ENCODE measurements around the gene CYB561D2. TPM values are rescaled to one million over a fixed set of nuclear protein-coding genes. Genes with fewer than 3 reads are reported as not detected.

CYB561D2 gene
- total RNA-seq, 1 experiment from 2014 or later, result 27.5 TPM

DNA sequence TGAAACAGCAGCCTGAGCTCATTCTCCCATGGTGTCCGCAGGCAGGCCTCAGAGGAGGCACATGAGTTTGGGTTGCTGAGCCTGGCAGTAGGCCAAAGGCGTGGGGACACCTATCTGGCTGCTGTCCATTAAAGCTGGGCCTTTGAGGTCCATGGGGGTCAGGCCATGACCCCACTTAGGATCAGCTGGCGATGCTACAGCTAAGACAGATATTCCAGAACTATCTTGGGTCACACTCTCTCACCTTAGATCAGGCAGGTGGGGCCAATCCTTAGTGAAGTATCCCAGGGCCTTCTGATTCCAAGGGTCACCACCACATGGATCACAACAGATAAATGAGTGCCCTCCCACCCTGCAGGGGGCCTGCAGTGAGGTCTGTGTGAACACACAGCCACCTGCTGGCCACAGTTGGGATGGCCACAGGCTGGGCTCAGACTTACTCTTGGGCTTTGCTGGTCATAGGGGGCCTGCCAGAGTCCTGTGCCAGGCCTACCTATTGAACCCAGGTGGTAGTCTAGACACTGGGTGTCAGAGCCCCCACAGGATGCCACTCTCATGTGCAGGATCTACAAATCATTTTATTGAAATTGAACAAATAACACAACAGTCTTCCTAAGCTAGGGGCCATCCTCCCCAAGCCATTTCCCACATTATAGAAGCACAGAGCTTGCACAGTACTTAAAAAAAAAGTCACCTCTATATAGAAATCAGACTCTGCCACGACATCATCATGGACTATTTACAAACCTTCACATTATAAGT lies 26.1 kb upstream of the CYB561D2 start:
- TF ChIP-seq, protein P1, sequence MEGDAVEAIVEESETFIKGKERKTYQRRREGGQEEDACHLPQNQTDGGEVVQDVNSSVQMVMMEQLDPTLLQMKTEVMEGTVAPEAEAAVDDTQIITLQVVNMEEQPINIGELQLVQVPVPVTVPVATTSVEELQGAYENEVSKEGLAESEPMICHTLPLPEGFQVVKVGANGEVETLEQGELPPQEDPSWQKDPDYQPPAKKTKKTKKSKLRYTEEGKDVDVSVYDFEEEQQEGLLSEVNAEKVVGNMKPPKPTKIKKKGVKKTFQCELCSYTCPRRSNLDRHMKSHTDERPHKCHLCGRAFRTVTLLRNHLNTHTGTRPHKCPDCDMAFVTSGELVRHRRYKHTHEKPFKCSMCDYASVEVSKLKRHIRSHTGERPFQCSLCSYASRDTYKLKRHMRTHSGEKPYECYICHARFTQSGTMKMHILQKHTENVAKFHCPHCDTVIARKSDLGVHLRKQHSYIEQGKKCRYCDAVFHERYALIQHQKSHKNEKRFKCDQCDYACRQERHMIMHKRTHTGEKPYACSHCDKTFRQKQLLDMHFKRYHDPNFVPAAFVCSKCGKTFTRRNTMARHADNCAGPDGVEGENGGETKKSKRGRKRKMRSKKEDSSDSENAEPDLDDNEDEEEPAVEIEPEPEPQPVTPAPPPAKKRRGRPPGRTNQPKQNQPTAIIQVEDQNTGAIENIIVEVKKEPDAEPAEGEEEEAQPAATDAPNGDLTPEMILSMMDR (IDR thresholded peaks at IDR 0.05), result peak; percentile 88
- TF ChIP-seq, protein P2, sequence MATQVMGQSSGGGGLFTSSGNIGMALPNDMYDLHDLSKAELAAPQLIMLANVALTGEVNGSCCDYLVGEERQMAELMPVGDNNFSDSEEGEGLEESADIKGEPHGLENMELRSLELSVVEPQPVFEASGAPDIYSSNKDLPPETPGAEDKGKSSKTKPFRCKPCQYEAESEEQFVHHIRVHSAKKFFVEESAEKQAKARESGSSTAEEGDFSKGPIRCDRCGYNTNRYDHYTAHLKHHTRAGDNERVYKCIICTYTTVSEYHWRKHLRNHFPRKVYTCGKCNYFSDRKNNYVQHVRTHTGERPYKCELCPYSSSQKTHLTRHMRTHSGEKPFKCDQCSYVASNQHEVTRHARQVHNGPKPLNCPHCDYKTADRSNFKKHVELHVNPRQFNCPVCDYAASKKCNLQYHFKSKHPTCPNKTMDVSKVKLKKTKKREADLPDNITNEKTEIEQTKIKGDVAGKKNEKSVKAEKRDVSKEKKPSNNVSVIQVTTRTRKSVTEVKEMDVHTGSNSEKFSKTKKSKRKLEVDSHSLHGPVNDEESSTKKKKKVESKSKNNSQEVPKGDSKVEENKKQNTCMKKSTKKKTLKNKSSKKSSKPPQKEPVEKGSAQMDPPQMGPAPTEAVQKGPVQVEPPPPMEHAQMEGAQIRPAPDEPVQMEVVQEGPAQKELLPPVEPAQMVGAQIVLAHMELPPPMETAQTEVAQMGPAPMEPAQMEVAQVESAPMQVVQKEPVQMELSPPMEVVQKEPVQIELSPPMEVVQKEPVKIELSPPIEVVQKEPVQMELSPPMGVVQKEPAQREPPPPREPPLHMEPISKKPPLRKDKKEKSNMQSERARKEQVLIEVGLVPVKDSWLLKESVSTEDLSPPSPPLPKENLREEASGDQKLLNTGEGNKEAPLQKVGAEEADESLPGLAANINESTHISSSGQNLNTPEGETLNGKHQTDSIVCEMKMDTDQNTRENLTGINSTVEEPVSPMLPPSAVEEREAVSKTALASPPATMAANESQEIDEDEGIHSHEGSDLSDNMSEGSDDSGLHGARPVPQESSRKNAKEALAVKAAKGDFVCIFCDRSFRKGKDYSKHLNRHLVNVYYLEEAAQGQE (IDR thresholded peaks at IDR 0.05; ENCODE audit: insufficient read depth in 1 of 2, low read depth in 2 of 2, low read length in 1 of 2), result no peak
- H3K4me3 ChIP-seq (ENCODE audit: low read depth in 2 of 2, low read length in 2 of 2), result no peak overlapping the region
- peaks cover 33% of the 10 kb centered on the region for H3K4me1 ChIP-seq (ENCODE audit: control insufficient read depth, insufficient read depth, low read length)
- no TSS peak for BruUV-seq (replicated peaks)
- DNase-seq (ENCODE audit: low read depth, low spot score) (no peak), ATAC-seq (peak; percentile 48)
- intact Hi-C loops (cut with micrococcal nuclease; ENCODE audit: unreplicated experiment), result no loop called here
- POLR2A ChIA-PET, result interaction anchor here (0.7 kb wide), 1 partner anchor 288 kb away, joined by 3 read pairs; no protein-coding TSS in a partner anchor
- CTCF ChIA-PET, result interaction anchor here (0.6 to 1.1 kb wide), 4 partner anchors 12 to 190 kb away, joined by 3 to 4 read pairs (median 3); partner anchors contain the start of genes HYAL3 and NAA80
- H3K27me3 ChIP-seq (ENCODE audit: control insufficient read depth, insufficient read depth, low read length), result no peaks in the 10 kb centered on the region
- H3K36me3 ChIP-seq (ENCODE audit: control insufficient read depth, insufficient read depth, low read length), result peaks cover 5% of the 10 kb centered on the region; the same call in 1 of the 2 replicates
- in situ Hi-C loops (cut with HindIII; ENCODE audit: low pct_unique_long_range_greater_than_20kb, low sequenced_read_pairs), result no loop called here
- H3K27ac ChIP-seq (ENCODE audit: low read length), result no peak overlapping the region
- no peaks in the 10 kb centered on the region for H3K9me3 ChIP-seq (ENCODE audit: control insufficient read depth, insufficient read depth, low read depth, low read length)

DNA sequence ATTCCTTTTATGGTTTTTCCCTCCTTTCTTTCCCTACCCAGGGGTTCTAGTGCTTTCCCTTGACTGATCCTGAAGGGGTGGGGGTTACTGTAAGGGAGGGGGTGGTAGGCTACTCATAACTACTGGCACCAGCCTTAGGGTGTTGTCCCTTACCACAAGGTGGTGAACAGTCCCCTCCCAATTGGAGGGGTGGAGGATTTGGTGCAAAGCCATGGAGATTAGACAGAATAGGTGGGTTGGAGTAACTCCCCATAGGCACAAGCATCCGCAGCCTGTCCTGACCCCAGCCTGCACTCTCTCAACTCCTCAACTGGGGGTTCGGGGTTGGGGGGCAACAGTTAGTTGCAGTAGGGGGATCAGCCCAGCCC lies 25.6 kb upstream of the CYB561D2 start:
- TF ChIP-seq TCF7L2 (IDR thresholded peaks at IDR 0.05; ENCODE audit: low read depth, low read length), result no peak
- no peak for TF ChIP-seq POLR2AphosphoS5 (IDR thresholded peaks at IDR 0.05; ENCODE audit: low read depth, low read length)
- TF ChIP-seq, protein P1 (IDR thresholded peaks at IDR 0.05), result no peak
- TF ChIP-seq, protein P2 (IDR thresholded peaks at IDR 0.05; ENCODE audit: insufficient read depth in 1 of 2, low read depth in 2 of 2, low read length in 1 of 2), result no peak
- TF ChIP-seq SIN3A (IDR thresholded peaks at IDR 0.05; ENCODE audit: borderline replicate concordance, insufficient read depth, low read depth, low read length), result no peak
- H3K27me3 ChIP-seq (ENCODE audit: control insufficient read depth, insufficient read depth, low read length), result no peaks in the 10 kb centered on the region
- peaks cover 31% of the 10 kb centered on the region for H3K4me1 ChIP-seq (ENCODE audit: control insufficient read depth, insufficient read depth, low read length)
- ChIA-PET CTCF (interaction anchor here (0.6 to 1.1 kb wide), 3 partner anchors 26 to 191 kb away, joined by 3 to 4 read pairs (median 3); partner anchors contain the start of genes HYAL3 and NAA80), POLR2A (no interaction called here)
- intact Hi-C loops (cut with micrococcal nuclease; ENCODE audit: unreplicated experiment) (no loop called here), in situ Hi-C loops (cut with HindIII; ENCODE audit: low pct_unique_long_range_greater_than_20kb, low sequenced_read_pairs) (no loop called here)
- no TSS peak for BruUV-seq (replicated peaks)
- peaks cover 5% of the 10 kb centered on the region; the same call in 1 of the 2 replicates for H3K36me3 ChIP-seq (ENCODE audit: control insufficient read depth, insufficient read depth, low read length)
- H3K4me3 ChIP-seq (ENCODE audit: low read depth in 2 of 2, low read length in 2 of 2), result no peak overlapping the region
- DNase-seq (ENCODE audit: low read depth, low spot score) (no peak), ATAC-seq (no peak)
- H3K27ac ChIP-seq (ENCODE audit: low read length), result no peak overlapping the region
- H3K9me3 ChIP-seq (ENCODE audit: control insufficient read depth, insufficient read depth, low read depth, low read length), result no peaks in the 10 kb centered on the region
